Adrenal gland (tissue), 5 donors: ENCODE measurements around the gene CCDC187.

Source experiments
- CTCF ChIP-seq, 6 experiments: fragments of 450-650 bp in 4 of 6; fragments of 200-600 bp in 2 of 6; sonication (generic) in 1 of 6; IDR thresholded peaks; 1 replicate in 5 of 6; 2 replicates in 1 of 6; pipeline versions ENCODE4 v1.5.1 to v1.8.0; 2016 to 2021; ENCODE audit warnings: antibody characterized with exemption in 6 of 6, mild to moderate bottlenecking in 2 of 6, moderate library complexity in 1 of 6
- POLR2A ChIP-seq, 2 donors: fragments of 450-650 bp; IDR thresholded peaks; one replicate each; pipeline ENCODE4 v1.6.1; 2017; ENCODE audit warnings: antibody characterized with exemption in 2 of 2, mild to moderate bottlenecking in 2 of 2, moderate library complexity in 1 of 2
- donor health status: DM: no; HTN: no; CAD: no.

GRCh38 chr9:136336881-136337280 is 33.0 kb upstream of the CCDC187 start:
- TF ChIP-seq CTCF (IDR thresholded peaks at IDR 0.05) (no peak), POLR2A (IDR thresholded peaks at IDR 0.05) (no peak)
